Sigmoid colon (tissue), 3 donors: ENCODE measurements around the gene STX18.

Experiments
- POLR2A ChIP-seq, 2 donors: fragments of 450-650 bp; IDR thresholded peaks; one replicate each; pipeline ENCODE4 v1.6.1; 2016; ENCODE audit warnings: antibody characterized with exemption in 2 of 2, mild to moderate bottlenecking in 2 of 2, moderate library complexity in 2 of 2
- TF ChIP-seq, protein P1 (sequence below), 4 experiments: fragments of 450-650 bp in 3 of 4; fragments of 200-600 bp in 1 of 4; IDR thresholded peaks; one replicate each; pipeline ENCODE4 v1.5.1; 2016 to 2019; ENCODE audit warnings: antibody characterized with exemption in 4 of 4, mild to moderate bottlenecking in 3 of 4, moderate library complexity in 2 of 4

DNA sequence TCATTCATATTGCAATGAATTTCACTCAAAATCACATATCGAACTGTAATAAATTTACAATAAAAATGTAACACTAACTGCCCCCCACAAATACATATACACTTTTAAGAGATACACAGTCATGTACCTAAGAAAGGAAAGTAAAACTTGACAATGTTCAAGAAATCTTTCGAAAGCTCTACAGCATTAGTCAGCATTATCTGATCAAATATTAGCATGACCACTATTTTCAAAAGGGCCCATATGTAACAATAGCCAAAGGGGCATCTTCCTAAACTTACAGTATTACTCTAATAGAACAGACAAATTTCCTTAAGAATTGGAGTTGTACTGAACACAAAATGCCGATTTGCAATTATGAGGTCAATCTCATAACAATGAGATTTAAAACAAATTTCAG lies 51.8 kb downstream of the STX18 start:
- TF ChIP-seq, protein P1, sequence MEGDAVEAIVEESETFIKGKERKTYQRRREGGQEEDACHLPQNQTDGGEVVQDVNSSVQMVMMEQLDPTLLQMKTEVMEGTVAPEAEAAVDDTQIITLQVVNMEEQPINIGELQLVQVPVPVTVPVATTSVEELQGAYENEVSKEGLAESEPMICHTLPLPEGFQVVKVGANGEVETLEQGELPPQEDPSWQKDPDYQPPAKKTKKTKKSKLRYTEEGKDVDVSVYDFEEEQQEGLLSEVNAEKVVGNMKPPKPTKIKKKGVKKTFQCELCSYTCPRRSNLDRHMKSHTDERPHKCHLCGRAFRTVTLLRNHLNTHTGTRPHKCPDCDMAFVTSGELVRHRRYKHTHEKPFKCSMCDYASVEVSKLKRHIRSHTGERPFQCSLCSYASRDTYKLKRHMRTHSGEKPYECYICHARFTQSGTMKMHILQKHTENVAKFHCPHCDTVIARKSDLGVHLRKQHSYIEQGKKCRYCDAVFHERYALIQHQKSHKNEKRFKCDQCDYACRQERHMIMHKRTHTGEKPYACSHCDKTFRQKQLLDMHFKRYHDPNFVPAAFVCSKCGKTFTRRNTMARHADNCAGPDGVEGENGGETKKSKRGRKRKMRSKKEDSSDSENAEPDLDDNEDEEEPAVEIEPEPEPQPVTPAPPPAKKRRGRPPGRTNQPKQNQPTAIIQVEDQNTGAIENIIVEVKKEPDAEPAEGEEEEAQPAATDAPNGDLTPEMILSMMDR (IDR thresholded peaks at IDR 0.05), result no peak
- no peak for TF ChIP-seq POLR2A (IDR thresholded peaks at IDR 0.05)
